ENCODE results near the gene DCAF8L2.

Gene DCAF8L2

DNA sequence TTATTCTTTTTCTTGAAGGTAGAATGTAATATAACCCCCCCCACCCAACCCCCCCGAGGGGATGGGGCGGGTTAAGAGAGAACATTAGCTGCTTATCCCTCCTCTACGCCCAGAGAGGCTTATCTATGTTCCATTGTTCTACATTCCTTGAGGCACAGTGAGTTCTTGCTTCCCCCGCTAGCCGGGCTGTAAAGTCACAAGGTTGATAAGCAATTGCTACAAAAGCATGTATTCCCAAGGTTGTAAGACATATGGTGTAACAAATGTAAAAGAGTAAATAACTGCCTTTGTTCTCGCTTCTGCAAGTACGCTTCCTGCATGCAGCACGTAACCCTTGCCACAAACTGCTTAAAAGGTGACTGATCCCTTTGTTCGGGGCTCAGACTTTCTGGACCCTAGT, 8.2 kb downstream of the DCAF8L2 start:
- Histone ChIP-seq H3K27ac (ENCODE audit: low read depth, low read length) (no peak overlapping the region), H3K36me3 (ENCODE audit: control insufficient read depth in 1 of 2, insufficient read depth in 2 of 2, low read length in 2 of 2) (no peaks in the 10 kb centered on the region), H3K9me3 (ENCODE audit: control insufficient read depth in 1 of 2, low read length in 2 of 2) (no peaks in the 10 kb centered on the region)

DNA sequence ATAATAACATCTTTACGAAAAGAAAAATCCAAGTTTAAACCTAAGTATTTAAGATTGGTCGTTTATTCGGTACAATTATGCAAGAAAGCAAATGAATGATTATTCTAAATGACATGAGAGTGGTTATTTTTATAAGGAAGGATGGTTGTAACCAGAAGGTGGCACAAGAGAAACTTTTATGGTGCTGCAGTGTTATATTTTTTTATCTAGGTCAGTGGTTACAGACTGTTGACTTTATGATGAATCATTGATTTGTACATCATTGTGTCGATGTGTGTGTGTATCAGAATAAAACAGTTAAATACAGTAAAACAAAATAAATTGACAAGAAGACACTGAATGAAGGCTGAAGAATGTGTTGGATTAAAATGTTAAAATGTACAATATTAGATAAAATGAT, 9.8 kb downstream of the DCAF8L2 start:
- Histone ChIP-seq H3K27ac (ENCODE audit: low read depth, low read length) (no peak overlapping the region), H3K9ac (ENCODE audit: low read depth in 1 of 2, low read length in 2 of 2) (no peak overlapping the region), H3K4me3 (ENCODE audit: low read depth in 1 of 2, low read length in 2 of 2) (no peak overlapping the region), H3K27me3 (ENCODE audit: control insufficient read depth in 1 of 2, insufficient read depth in 2 of 2, low read length in 2 of 2) (no peaks in the 10 kb centered on the region), H3K9me3 (ENCODE audit: control insufficient read depth in 1 of 2, low read length in 2 of 2) (no peaks in the 10 kb centered on the region), H3K36me3 (ENCODE audit: control insufficient read depth in 1 of 2, insufficient read depth in 2 of 2, low read length in 2 of 2) (no peaks in the 10 kb centered on the region), H3K4me1 (ENCODE audit: control insufficient read depth in 1 of 2, insufficient read depth in 2 of 2, low read length in 2 of 2) (no peaks in the 10 kb centered on the region)

More for the DNA sequence above, 8.2 kb downstream of the DCAF8L2 start:
- H3K27me3 ChIP-seq (ENCODE audit: control insufficient read depth in 1 of 2, insufficient read depth in 2 of 2, low read length in 2 of 2), result no peaks in the 10 kb centered on the region
- no peak overlapping the region for H3K9ac ChIP-seq (ENCODE audit: low read depth in 1 of 2, low read length in 2 of 2)
- no peaks in the 10 kb centered on the region for H3K4me1 ChIP-seq (ENCODE audit: control insufficient read depth in 1 of 2, insufficient read depth in 2 of 2, low read length in 2 of 2)
- no peak overlapping the region for H3K4me3 ChIP-seq (ENCODE audit: low read depth in 1 of 2, low read length in 2 of 2)

DNA sequence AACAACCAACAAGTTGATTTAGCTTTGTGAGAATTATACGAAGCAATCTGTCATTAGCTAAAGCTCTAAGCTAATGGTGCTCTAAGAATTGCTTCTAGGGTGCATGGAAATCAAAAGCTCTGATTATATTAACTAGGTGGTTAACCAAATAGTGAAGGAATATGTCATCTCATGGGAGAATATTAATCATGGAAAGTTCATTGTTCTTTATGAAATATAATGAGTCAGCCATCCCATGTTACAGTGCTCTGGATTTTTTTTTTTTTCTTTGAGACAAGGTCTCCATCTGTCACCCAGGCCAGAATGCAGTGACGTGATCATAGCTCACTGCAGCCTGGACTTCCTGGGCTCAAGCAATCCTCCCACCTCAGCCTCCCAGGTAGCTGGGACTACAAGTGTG, 10.5 kb downstream of the DCAF8L2 start:
- Histone ChIP-seq H3K9ac (ENCODE audit: low read depth in 1 of 2, low read length in 2 of 2) (no peak overlapping the region), H3K4me3 (ENCODE audit: low read depth in 1 of 2, low read length in 2 of 2) (no peak overlapping the region), H3K4me1 (ENCODE audit: control insufficient read depth in 1 of 2, insufficient read depth in 2 of 2, low read length in 2 of 2) (no peaks in the 10 kb centered on the region), H3K27ac (ENCODE audit: low read depth, low read length) (no peak overlapping the region), H3K27me3 (ENCODE audit: control insufficient read depth in 1 of 2, insufficient read depth in 2 of 2, low read length in 2 of 2) (no peaks in the 10 kb centered on the region), H3K9me3 (ENCODE audit: control insufficient read depth in 1 of 2, low read length in 2 of 2) (no peaks in the 10 kb centered on the region), H3K36me3 (ENCODE audit: control insufficient read depth in 1 of 2, insufficient read depth in 2 of 2, low read length in 2 of 2) (no peaks in the 10 kb centered on the region)

DNA sequence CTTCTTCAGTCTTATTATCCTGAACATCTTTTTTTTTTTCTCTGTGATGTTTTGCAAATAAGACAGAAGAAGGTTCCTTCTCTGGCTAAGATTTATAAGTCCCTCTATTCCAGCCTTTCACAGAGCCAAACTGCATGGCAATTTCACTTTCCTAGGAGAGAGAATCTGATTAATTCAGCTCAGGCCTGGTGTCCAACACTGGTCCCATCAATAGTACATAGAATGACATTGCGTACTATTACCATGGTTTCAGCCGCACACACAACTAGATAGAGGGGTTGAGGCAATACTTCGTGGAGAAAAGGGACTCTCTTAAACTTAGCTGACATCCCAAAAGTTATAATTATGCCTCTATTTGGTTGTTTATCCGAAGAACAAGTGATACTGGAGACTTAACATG, 18.5 kb downstream of the DCAF8L2 start:
- no peaks in the 10 kb centered on the region for H3K27me3 ChIP-seq (ENCODE audit: control insufficient read depth in 1 of 2, insufficient read depth in 2 of 2, low read length in 2 of 2)
- H3K27ac ChIP-seq (ENCODE audit: low read depth, low read length), result no peak overlapping the region
- H3K36me3 ChIP-seq (ENCODE audit: control insufficient read depth in 1 of 2, insufficient read depth in 2 of 2, low read length in 2 of 2), result no peaks in the 10 kb centered on the region
- H3K9me3 ChIP-seq (ENCODE audit: control insufficient read depth in 1 of 2, low read length in 2 of 2), result no peaks in the 10 kb centered on the region
- no peaks in the 10 kb centered on the region for H3K4me1 ChIP-seq (ENCODE audit: control insufficient read depth in 1 of 2, insufficient read depth in 2 of 2, low read length in 2 of 2)
- H3K9ac ChIP-seq (ENCODE audit: low read depth in 1 of 2, low read length in 2 of 2), result no peak overlapping the region
- no peak overlapping the region for H3K4me3 ChIP-seq (ENCODE audit: low read depth in 1 of 2, low read length in 2 of 2)

DNA sequence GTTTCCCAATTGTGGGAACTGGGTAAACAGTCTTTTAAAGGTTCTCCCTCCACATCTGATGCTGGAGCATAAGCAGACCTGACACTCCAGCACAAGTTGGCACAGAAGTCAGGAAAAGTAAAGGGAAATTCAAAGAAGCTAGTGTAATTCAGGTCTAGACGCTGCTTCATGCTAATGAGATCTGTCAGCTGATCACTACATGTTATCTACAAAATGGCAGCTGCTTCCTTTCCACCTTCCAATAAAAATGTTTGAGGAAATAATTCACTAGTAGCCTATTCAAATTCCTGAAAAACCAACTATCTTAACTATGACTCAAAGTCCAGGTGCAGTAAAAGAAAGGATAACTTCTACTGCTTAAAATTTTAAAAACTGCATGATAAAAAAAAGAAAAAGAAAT, 29.3 kb downstream of the DCAF8L2 start:
- no peaks in the 10 kb centered on the region for H3K9me3 ChIP-seq (ENCODE audit: control insufficient read depth in 1 of 2, low read length in 2 of 2)
- H3K4me1 ChIP-seq (ENCODE audit: control insufficient read depth in 1 of 2, insufficient read depth in 2 of 2, low read length in 2 of 2), result no peaks in the 10 kb centered on the region
- H3K9ac ChIP-seq (ENCODE audit: low read depth in 1 of 2, low read length in 2 of 2), result no peak overlapping the region
- no peaks in the 10 kb centered on the region for H3K36me3 ChIP-seq (ENCODE audit: control insufficient read depth in 1 of 2, insufficient read depth in 2 of 2, low read length in 2 of 2)
- H3K27me3 ChIP-seq (ENCODE audit: control insufficient read depth in 1 of 2, insufficient read depth in 2 of 2, low read length in 2 of 2), result no peaks in the 10 kb centered on the region
- no peak overlapping the region for H3K27ac ChIP-seq (ENCODE audit: low read depth, low read length)
- H3K4me3 ChIP-seq (ENCODE audit: low read depth in 1 of 2, low read length in 2 of 2), result no peak overlapping the region

DNA sequence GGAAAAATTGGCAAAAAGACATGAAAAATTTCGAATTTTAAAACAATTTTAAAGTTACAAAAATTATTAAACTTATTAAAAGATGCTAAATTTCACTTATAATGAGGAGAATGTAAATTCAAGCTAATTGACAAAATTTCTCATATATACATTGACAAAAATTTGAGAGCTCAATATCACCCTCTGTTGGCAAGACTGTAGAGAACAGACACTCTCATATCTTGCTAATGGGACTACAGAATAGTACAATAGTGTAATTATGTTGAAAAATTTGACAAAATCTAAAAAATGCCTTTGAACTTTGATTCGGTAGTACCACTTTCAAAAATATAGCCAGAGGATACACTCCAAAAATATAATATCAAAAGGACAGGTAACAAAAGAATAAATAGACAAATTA, 29.8 kb downstream of the DCAF8L2 start:
- no peak overlapping the region for H3K9ac ChIP-seq (ENCODE audit: low read depth in 1 of 2, low read length in 2 of 2)
- H3K27ac ChIP-seq (ENCODE audit: low read depth, low read length), result no peak overlapping the region
- no peaks in the 10 kb centered on the region for H3K4me1 ChIP-seq (ENCODE audit: control insufficient read depth in 1 of 2, insufficient read depth in 2 of 2, low read length in 2 of 2)
- H3K4me3 ChIP-seq (ENCODE audit: low read depth in 1 of 2, low read length in 2 of 2), result no peak overlapping the region
- no peaks in the 10 kb centered on the region for H3K36me3 ChIP-seq (ENCODE audit: control insufficient read depth in 1 of 2, insufficient read depth in 2 of 2, low read length in 2 of 2)
- H3K9me3 ChIP-seq (ENCODE audit: control insufficient read depth in 1 of 2, low read length in 2 of 2), result no peaks in the 10 kb centered on the region
- no peaks in the 10 kb centered on the region for H3K27me3 ChIP-seq (ENCODE audit: control insufficient read depth in 1 of 2, insufficient read depth in 2 of 2, low read length in 2 of 2)

DNA sequence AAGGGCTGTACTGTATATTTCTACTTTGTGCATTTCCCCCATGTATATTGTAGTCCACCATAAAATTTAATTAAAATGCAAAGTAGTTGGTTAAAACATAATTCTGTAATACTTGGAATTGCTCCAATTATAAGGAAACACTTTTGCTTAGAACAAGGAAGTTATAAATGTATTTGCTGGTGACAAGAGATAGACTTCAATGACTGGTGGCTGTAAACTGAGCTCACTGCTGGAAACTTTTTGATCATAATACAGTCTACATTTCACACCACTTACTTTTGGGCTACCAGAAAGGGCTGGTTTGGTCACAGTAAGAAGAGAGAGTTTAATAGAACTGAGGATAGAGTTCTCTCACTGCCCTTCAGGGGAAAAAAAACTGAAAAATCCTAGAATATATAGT, 32.7 kb downstream of the DCAF8L2 start:
- H3K4me3 ChIP-seq (ENCODE audit: low read depth in 1 of 2, low read length in 2 of 2), result no peak overlapping the region
- no peak overlapping the region for H3K27ac ChIP-seq (ENCODE audit: low read depth, low read length)
- no peaks in the 10 kb centered on the region for H3K36me3 ChIP-seq (ENCODE audit: control insufficient read depth in 1 of 2, insufficient read depth in 2 of 2, low read length in 2 of 2)
- H3K4me1 ChIP-seq (ENCODE audit: control insufficient read depth in 1 of 2, insufficient read depth in 2 of 2, low read length in 2 of 2), result no peaks in the 10 kb centered on the region
- no peaks in the 10 kb centered on the region for H3K27me3 ChIP-seq (ENCODE audit: control insufficient read depth in 1 of 2, insufficient read depth in 2 of 2, low read length in 2 of 2)
- no peak overlapping the region for H3K9ac ChIP-seq (ENCODE audit: low read depth in 1 of 2, low read length in 2 of 2)
- no peaks in the 10 kb centered on the region for H3K9me3 ChIP-seq (ENCODE audit: control insufficient read depth in 1 of 2, low read length in 2 of 2)

DNA sequence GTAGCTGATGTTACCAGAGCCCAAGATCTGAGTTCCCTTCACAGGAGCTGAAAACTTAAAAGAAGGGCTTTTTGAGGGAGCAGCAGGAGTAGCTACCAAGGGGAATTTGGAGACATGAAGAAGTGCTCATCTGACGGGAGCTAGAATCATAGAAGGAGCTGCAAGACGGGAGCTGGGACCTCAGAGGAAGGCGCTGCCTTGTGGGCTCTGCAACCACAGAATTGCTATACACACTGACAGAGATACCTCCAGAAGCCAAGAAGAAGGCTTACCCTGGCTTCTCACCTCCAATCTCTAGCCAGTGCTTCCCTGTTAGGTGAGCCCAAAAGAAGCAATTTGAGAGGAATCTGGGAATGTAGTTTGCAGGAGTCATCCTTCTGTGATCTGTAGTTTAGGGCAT, 35.9 kb downstream of the DCAF8L2 start:
- Histone ChIP-seq H3K9ac (ENCODE audit: low read depth in 1 of 2, low read length in 2 of 2) (no peak overlapping the region), H3K36me3 (ENCODE audit: control insufficient read depth in 1 of 2, insufficient read depth in 2 of 2, low read length in 2 of 2) (no peaks in the 10 kb centered on the region), H3K27ac (ENCODE audit: low read depth, low read length) (no peak overlapping the region), H3K4me1 (ENCODE audit: control insufficient read depth in 1 of 2, insufficient read depth in 2 of 2, low read length in 2 of 2) (no peaks in the 10 kb centered on the region), H3K27me3 (ENCODE audit: control insufficient read depth in 1 of 2, insufficient read depth in 2 of 2, low read length in 2 of 2) (no peaks in the 10 kb centered on the region), H3K9me3 (ENCODE audit: control insufficient read depth in 1 of 2, low read length in 2 of 2) (no peaks in the 10 kb centered on the region), H3K4me3 (ENCODE audit: low read depth in 1 of 2, low read length in 2 of 2) (no peak overlapping the region)

DNA sequence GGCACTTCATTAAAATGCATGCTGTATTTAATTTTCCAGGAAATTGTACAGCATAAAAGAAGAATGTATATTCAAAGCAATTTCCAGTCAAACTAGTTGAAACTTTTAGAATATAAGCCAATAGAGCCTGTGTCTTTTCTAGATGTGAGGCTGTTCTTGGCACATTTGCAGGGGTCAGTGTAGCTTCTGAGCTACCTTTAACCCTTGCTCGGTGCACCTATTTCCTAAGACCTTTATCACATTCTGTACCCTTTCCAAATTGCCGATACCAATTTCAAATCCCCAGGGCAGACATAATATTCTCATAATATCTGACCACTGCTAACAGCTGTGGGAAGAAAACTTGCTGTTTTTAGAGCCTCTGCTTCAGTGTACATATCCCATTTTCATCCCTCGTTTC, 43.2 kb downstream of the DCAF8L2 start:
- H3K4me3 ChIP-seq (ENCODE audit: low read depth in 1 of 2, low read length in 2 of 2), result no peak overlapping the region
- H3K4me1 ChIP-seq (ENCODE audit: control insufficient read depth in 1 of 2, insufficient read depth in 2 of 2, low read length in 2 of 2), result no peaks in the 10 kb centered on the region
- no peaks in the 10 kb centered on the region for H3K36me3 ChIP-seq (ENCODE audit: control insufficient read depth in 1 of 2, insufficient read depth in 2 of 2, low read length in 2 of 2)
- H3K9me3 ChIP-seq (ENCODE audit: control insufficient read depth in 1 of 2, low read length in 2 of 2), result no peaks in the 10 kb centered on the region
- no peaks in the 10 kb centered on the region for H3K27me3 ChIP-seq (ENCODE audit: control insufficient read depth in 1 of 2, insufficient read depth in 2 of 2, low read length in 2 of 2)
- no peak overlapping the region for H3K27ac ChIP-seq (ENCODE audit: low read depth, low read length)
- H3K9ac ChIP-seq (ENCODE audit: low read depth in 1 of 2, low read length in 2 of 2), result no peak overlapping the region

DNA sequence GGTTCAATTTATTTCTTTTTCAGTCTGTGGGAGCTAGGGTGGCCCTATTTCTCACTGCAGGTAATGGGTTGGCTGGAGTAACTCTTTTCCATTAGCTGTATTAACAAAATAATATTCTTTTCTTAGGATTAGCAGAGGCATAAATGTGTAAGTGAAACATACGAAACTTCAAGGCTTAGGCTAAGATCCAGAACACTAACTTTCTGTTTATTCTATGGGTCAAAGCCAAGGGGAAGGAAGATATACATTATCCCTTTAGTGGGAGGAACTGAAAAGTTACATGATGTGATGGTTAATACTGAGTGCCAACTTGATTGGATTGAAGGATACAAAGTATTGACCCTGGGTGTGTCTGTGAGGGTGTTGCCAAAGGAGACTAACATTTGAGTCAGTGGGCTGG, 66.4 kb downstream of the DCAF8L2 start:
- Histone ChIP-seq H3K9ac (ENCODE audit: low read depth in 1 of 2, low read length in 2 of 2) (no peak overlapping the region), H3K27ac (ENCODE audit: low read depth, low read length) (no peak overlapping the region), H3K27me3 (ENCODE audit: control insufficient read depth in 1 of 2, insufficient read depth in 2 of 2, low read length in 2 of 2) (no peaks in the 10 kb centered on the region), H3K36me3 (ENCODE audit: control insufficient read depth in 1 of 2, insufficient read depth in 2 of 2, low read length in 2 of 2) (no peaks in the 10 kb centered on the region), H3K9me3 (ENCODE audit: control insufficient read depth in 1 of 2, low read length in 2 of 2) (no peaks in the 10 kb centered on the region), H3K4me1 (ENCODE audit: control insufficient read depth in 1 of 2, insufficient read depth in 2 of 2, low read length in 2 of 2) (no peaks in the 10 kb centered on the region), H3K4me3 (ENCODE audit: low read depth in 1 of 2, low read length in 2 of 2) (no peak overlapping the region)

DNA sequence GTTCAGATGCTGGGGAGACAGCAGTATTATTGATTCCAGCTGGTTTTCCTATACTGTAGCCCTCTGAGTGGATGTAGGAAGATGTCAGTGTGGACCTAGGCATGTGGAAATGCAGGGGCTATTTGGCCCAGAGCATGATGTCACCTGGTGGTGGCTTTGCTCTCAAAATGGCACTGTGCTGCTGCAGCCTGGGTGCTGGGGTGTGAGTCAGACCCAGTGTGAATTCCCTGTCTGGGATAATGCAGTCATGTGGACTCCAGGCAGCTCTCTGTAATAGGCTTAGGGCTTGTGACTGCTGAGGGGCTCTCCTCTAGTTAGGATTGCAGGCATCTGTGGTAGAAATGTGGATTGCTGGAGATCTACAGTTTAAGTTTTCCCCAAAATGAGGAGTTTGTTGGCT, 70.7 kb downstream of the DCAF8L2 start:
- Histone ChIP-seq H3K9ac (ENCODE audit: low read depth in 1 of 2, low read length in 2 of 2) (no peak overlapping the region), H3K9me3 (ENCODE audit: control insufficient read depth in 1 of 2, low read length in 2 of 2) (no peaks in the 10 kb centered on the region)

More for the DNA sequence above, 70.7 kb downstream of the DCAF8L2 start:
- Histone ChIP-seq H3K4me3 (ENCODE audit: low read depth in 1 of 2, low read length in 2 of 2) (no peak overlapping the region), H3K4me1 (ENCODE audit: control insufficient read depth in 1 of 2, insufficient read depth in 2 of 2, low read length in 2 of 2) (no peaks in the 10 kb centered on the region), H3K27me3 (ENCODE audit: control insufficient read depth in 1 of 2, insufficient read depth in 2 of 2, low read length in 2 of 2) (no peaks in the 10 kb centered on the region), H3K36me3 (ENCODE audit: control insufficient read depth in 1 of 2, insufficient read depth in 2 of 2, low read length in 2 of 2) (no peaks in the 10 kb centered on the region), H3K27ac (ENCODE audit: low read depth, low read length) (no peak overlapping the region)

All from duodenal mucosa (tissue), 2 donors.